Osteocyte (in vitro differentiated cells): Measurements from ENCODE around the gene RIOK2. TPM values are rescaled to one million over a fixed set of nuclear protein-coding genes. Genes with fewer than 3 reads are reported as not detected.

Experiments used
- DNase-seq: peaks from one replicate; pipeline ENCODE4 v3.0.0; 2021; ENCODE audit warnings: mixed read lengths; ENCODE audit not compliant: unreplicated experiment; ENCODE audit errors: extremely low spot score
- H3K27ac Mint-ChIP-seq: one replicate; pipeline ENCODE4 v1.8.0; 2021; ENCODE audit warnings: mild to moderate bottlenecking, mixed read lengths; ENCODE audit not compliant: unreplicated experiment
- H3K27me3 Mint-ChIP-seq: one replicate; pipeline ENCODE4 v1.8.0; 2021; ENCODE audit warnings: mixed read lengths; ENCODE audit not compliant: unreplicated experiment
- H3K36me3 Mint-ChIP-seq: one replicate; pipeline ENCODE4 v1.8.0; 2021; ENCODE audit warnings: mixed read lengths; ENCODE audit not compliant: unreplicated experiment
- H3K4me1 Mint-ChIP-seq: one replicate; pipeline ENCODE4 v1.8.0; 2021; ENCODE audit warnings: mixed read lengths; ENCODE audit not compliant: unreplicated experiment
- H3K4me3 Mint-ChIP-seq: one replicate; pipeline ENCODE4 v1.8.0; 2021; ENCODE audit warnings: mild to moderate bottlenecking, moderate library complexity, mixed read lengths; ENCODE audit not compliant: unreplicated experiment
- H3K9me3 Mint-ChIP-seq: one replicate; pipeline ENCODE4 v1.8.0; 2021; ENCODE audit warnings: mixed read lengths; ENCODE audit not compliant: unreplicated experiment
- long read RNA-seq: library from polyadenylated mRNA; unstranded; transcript quantifications from one replicate; pipeline ENCODE4 v2.0.0, GENCODE V29; 2021
- total RNA-seq: library from RNA; stranded (reverse); gene quantifications from 2 replicates; pipeline ENCODE4 v1.2.1, GENCODE V29; 2021
- TF ChIP-seq, protein P1 (sequence below): fragments of 200-600 bp; sonication (generic); IDR thresholded peaks from 2 replicates; pipeline ENCODE4 v1.5.0; 2021; ENCODE audit warnings: antibody characterized with exemption, mild to moderate bottlenecking, moderate library complexity

The RIOK2 gene
- total RNA-seq = 23.4 and 33.7 TPM in 2 replicates
- long read RNA-seq, transcript RIOK2-202 (8 exons, 2,149 nt) = minor isoform, 14 of 277 reads
- long read RNA-seq, transcript RIOK2-201 (10 exons, 3,922 nt) = major isoform, 244 of 277 reads
- long read RNA-seq, partial matches to known transcripts = 2 of 277 reads
- long read RNA-seq, other reads (novel, unspliced or antisense) = 16 of 277 reads

DNA sequence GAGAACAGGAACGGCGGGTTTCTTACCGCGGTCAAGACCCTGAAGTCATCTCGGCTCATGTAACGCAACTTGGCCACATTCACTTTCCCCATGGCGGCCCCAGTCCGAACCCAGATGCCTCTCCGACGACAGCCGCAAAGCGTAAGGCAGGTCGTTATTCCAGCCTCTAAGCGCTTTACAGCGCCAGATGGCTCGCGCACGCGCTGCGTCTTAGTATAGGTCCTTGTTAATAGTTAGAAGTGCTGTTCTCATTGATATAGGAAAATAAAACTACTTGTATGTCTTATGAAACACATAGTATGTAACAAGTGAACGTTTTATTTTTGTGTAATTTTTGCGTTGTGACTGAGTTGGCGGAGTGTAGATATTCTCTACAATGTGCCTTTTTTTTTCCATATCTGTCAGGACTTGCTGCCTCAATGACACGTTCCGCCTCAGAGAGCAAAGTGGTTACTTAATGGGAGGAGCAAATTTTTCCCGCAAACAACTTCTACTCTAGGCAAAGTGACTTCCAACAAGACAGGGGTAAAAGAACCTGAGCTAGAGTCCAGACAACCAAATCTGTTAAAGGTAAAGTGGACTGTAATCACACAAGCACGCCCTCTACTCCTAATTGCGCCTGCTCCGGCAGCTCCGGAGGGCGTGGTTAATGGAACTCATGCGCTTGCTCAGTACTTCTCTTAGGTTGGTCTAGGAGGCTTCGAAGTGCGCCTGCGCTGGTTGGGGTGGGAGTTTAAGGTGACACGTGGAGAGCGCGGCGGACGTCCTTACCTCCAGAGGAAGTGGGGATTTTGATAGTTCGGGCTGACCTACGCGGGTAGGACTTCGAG is at the start of gene RIOK2:
Gene RIOK2 (minus strand): TSS at position 148 of the 830 bp plus-strand sequence. CDS start 56 bp downstream, at position 92.
- Mint-ChIP-seq H3K36me3 (peaks cover 18% of the 10 kb centered on the region), H3K27me3 (no peaks in the 10 kb centered on the region), H3K4me1 (peaks cover 33% of the 10 kb centered on the region), H3K4me3 (peak within 1 kb of the TSS; percentile 95), H3K27ac (peak within 1 kb of the TSS; percentile 99), H3K9me3 (peaks cover 4% of the 10 kb centered on the region)
- DNase-seq = peak; percentile 95
- TF ChIP-seq, protein P1, sequence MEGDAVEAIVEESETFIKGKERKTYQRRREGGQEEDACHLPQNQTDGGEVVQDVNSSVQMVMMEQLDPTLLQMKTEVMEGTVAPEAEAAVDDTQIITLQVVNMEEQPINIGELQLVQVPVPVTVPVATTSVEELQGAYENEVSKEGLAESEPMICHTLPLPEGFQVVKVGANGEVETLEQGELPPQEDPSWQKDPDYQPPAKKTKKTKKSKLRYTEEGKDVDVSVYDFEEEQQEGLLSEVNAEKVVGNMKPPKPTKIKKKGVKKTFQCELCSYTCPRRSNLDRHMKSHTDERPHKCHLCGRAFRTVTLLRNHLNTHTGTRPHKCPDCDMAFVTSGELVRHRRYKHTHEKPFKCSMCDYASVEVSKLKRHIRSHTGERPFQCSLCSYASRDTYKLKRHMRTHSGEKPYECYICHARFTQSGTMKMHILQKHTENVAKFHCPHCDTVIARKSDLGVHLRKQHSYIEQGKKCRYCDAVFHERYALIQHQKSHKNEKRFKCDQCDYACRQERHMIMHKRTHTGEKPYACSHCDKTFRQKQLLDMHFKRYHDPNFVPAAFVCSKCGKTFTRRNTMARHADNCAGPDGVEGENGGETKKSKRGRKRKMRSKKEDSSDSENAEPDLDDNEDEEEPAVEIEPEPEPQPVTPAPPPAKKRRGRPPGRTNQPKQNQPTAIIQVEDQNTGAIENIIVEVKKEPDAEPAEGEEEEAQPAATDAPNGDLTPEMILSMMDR = no peak

DNA sequence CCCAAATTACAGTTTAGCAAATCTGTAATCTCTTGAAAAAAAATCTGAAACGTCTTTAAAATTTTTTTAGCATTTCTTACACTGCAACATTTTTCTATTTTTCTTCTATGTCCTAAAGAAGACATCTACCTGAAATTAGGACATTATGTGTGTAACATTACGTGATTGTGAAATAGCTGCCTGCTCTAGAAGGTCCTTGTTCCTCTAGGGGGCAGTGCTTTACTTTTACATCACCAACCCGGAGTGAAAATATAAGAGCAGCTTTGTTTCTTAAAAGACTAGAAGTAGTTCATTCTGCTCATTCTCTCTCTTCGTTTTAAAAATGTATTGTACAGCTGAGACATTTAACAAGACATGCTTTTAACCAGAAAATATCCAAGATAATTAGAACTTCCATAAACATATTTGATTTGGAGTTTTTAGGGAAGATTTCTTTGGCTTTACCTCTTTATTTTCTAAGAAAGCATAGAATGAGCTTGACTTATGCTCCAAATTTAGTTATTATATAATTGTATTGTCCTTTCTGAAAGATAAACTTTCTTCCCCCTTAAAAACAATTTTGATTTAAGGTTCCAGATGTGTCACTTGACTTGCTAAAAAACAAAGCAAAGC is 48.1 kb upstream of the RIOK2 start:
- no peak overlapping the region for H3K4me3 Mint-ChIP-seq
- no peaks in the 10 kb centered on the region for H3K36me3 Mint-ChIP-seq
- H3K27me3 Mint-ChIP-seq = no peaks in the 10 kb centered on the region
- H3K27ac Mint-ChIP-seq = peak overlapping the region; percentile 12
- H3K9me3 Mint-ChIP-seq = no peaks in the 10 kb centered on the region
- TF ChIP-seq, protein P1 = peak; percentile 86
- H3K4me1 Mint-ChIP-seq = peaks cover 28% of the 10 kb centered on the region
- no peak for DNase-seq

DNA sequence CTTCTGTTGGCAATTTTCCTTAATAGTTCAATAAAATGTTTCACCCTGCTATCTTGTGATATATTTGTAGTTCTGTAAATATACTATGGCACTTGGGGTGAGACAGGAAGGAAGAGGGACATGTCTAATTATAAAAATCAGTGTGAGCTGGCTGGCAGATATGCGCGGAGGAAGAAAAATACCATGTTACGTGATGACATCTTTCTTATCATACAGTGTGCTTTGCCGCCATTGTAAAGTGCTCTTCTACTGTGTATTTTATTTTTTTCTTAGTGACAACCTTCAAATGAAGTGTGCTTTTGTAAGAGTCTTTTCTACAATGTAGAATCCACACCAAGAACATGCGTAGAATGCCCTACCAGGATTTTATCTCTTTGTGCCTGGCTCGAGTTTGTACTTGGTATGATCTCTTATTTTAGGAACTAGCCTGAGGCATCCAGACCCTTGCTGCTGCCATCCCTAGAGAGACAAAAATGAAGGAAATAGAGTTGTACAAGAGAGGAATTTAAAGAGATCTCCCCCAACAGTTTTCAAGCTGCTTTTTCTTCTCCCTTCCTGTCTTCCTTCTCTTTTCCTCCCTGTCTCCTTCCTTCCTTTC is 46.7 kb upstream of the RIOK2 start:
- no peaks in the 10 kb centered on the region for H3K9me3 Mint-ChIP-seq
- TF ChIP-seq, protein P1 = no peak
- no peak for DNase-seq
- peaks cover 32% of the 10 kb centered on the region for H3K4me1 Mint-ChIP-seq
- no peaks in the 10 kb centered on the region for H3K36me3 Mint-ChIP-seq
- H3K27me3 Mint-ChIP-seq = no peaks in the 10 kb centered on the region
- H3K4me3 Mint-ChIP-seq = peak overlapping the region; percentile 11
- H3K27ac Mint-ChIP-seq = peak overlapping the region; percentile 82

DNA sequence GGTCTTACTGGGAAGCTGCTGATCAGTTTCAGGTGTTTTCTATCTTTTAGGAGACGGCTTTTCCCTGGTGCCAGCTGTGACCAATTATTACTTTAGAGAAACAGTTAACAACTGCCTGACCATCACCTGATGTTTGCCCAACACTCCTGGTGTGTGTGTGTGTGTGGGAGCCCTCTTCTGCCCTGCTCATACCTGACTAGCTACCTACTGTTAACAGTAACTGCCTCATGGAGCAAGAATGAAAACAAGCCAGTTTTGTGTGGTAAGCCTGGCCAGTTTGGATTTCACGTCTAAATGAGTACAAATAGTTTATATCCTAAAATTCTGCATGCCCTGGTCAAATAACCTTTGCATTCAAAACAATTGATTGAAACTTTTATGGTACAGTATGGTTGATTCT is 46.1 kb upstream of the RIOK2 start:
- no peak for DNase-seq
- Mint-ChIP-seq H3K4me1 (peaks cover 36% of the 10 kb centered on the region), H3K4me3 (no peak overlapping the region), H3K9me3 (no peaks in the 10 kb centered on the region), H3K36me3 (no peaks in the 10 kb centered on the region), H3K27me3 (no peaks in the 10 kb centered on the region), H3K27ac (no peak overlapping the region)
- TF ChIP-seq, protein P1 = no peak
